Limb (tissue), 2 donors: ENCODE measurements around the gene NFATC2IP.
A peak's percentile ranks its signal among the peaks of the same experiment; 100 is the strongest.

Experiments used
- DNase-seq, 2 donors: peaks; one replicate each; pipeline ENCODE4 v3.0.0-alpha.2; 2016; ENCODE audit errors: extremely low spot score in 2 of 2

NFATC2IP gene

GRCh38 chr16:28950648-28951409 lies at the start of gene NFATC2IP:
Gene NFATC2IP (plus strand): TSS chr16:28950937. CDS start chr16:28951012, 75 bp downstream.
- peak; percentile 100 for DNase-seq

- no peak for DNase-seq
These were observed 48.9 kb upstream of the NFATC2IP start for GRCh38 chr16:28901862-28902261.

GRCh38 chr16:28902909-28903308 lies 47.8 kb upstream of the NFATC2IP start:
- no peak for DNase-seq

- DNase-seq = no peak
These were observed 47.2 kb upstream of the NFATC2IP start for GRCh38 chr16:28903344-28904042.

- DNase-seq = no peak
These were observed 46.4 kb upstream of the NFATC2IP start for GRCh38 chr16:28904363-28904762.

GRCh38 chr16:28904828-28905227 lies 45.9 kb upstream of the NFATC2IP start:
- no peak for DNase-seq

GRCh38 chr16:28905229-28905754 lies 45.4 kb upstream of the NFATC2IP start:
- DNase-seq = no peak

- DNase-seq = no peak
These were observed 44.9 kb upstream of the NFATC2IP start for GRCh38 chr16:28905800-28906372.

- DNase-seq = no peak
These were observed 40.4 kb upstream of the NFATC2IP start for GRCh38 chr16:28910086-28911031.

- no peak for DNase-seq
These were observed 38.2 kb upstream of the NFATC2IP start for GRCh38 chr16:28912558-28912957.

GRCh38 chr16:28913946-28914724 lies 36.6 kb upstream of the NFATC2IP start:
- DNase-seq = no peak

- DNase-seq = no peak
These were observed 35.6 kb upstream of the NFATC2IP start for GRCh38 chr16:28915181-28915580.

GRCh38 chr16:28917095-28917494 lies 33.6 kb upstream of the NFATC2IP start:
- DNase-seq = no peak

- DNase-seq = no peak
These were observed 32.0 kb upstream of the NFATC2IP start for GRCh38 chr16:28918698-28919097.

GRCh38 chr16:28923231-28923587 lies 27.5 kb upstream of the NFATC2IP start:
- DNase-seq = no peak

GRCh38 chr16:28923652-28924398 lies 26.9 kb upstream of the NFATC2IP start:
- DNase-seq = no peak

- DNase-seq = no peak
These were observed 26.4 kb upstream of the NFATC2IP start for GRCh38 chr16:28924399-28924761.

- DNase-seq = peak; percentile 93 to 99
These were observed 25.9 kb upstream of the NFATC2IP start, which contains the start of gene RABEP2 for GRCh38 chr16:28924762-28925385. Gene RABEP2 (minus strand): TSS chr16:28925238. CDS start chr16:28925163, 75 bp downstream.
